H9 (cell line): Measurements from ENCODE around the gene STIL. TPM values are rescaled to one million over a fixed set of nuclear protein-coding genes. Genes with fewer than 3 reads are reported as not detected.

Experiments
- DNase-seq: peaks from one replicate; pipeline ENCODE4 v3.0.0-alpha.2; 2017
- H2AFZ ChIP-seq: one replicate; pipeline ENCODE4 v1.6.1; 2013; ENCODE audit warnings: mild to moderate bottlenecking, low read length, control low read depth, moderate library complexity
- H2AK5ac ChIP-seq: 2 replicates; pipeline ENCODE4 v1.6.1; 2013; ENCODE audit warnings: low read length, control low read depth, mixed read lengths; ENCODE audit not compliant: insufficient read length
- H2BK120ac ChIP-seq: one replicate; pipeline ENCODE4 v1.6.1; 2013; ENCODE audit warnings: low read depth, mild to moderate bottlenecking, low read length, control low read depth, inconsistent platforms; ENCODE audit not compliant: poor library complexity, severe bottlenecking
- H2BK12ac ChIP-seq: 2 replicates; pipeline ENCODE4 v1.6.1; 2013; ENCODE audit warnings: low read length, control low read depth, mixed read lengths, low read depth; ENCODE audit not compliant: insufficient read length
- H2BK15ac ChIP-seq: 2 replicates; pipeline ENCODE4 v1.6.1; 2013; ENCODE audit warnings: low read depth, low read length, control low read depth
- H2BK20ac ChIP-seq: one replicate; pipeline ENCODE4 v1.6.1; 2013; ENCODE audit warnings: low read depth, mild to moderate bottlenecking, low read length, control low read depth, inconsistent platforms; ENCODE audit not compliant: poor library complexity, severe bottlenecking
- H2BK5ac ChIP-seq: 2 replicates; pipeline ENCODE4 v1.6.1; 2013; ENCODE audit warnings: low read length, control low read depth, mixed read lengths; ENCODE audit not compliant: insufficient read length
- H3K14ac ChIP-seq: 2 replicates; pipeline ENCODE4 v1.6.1; 2013; ENCODE audit warnings: low read length, control low read depth; ENCODE audit not compliant: insufficient read depth
- H3K18ac ChIP-seq: 2 replicates; pipeline ENCODE4 v1.6.1; 2013; ENCODE audit warnings: low read depth, mild to moderate bottlenecking, mixed read lengths, low read length, control low read depth; ENCODE audit not compliant: insufficient read length
- H3K23ac ChIP-seq: 2 replicates; pipeline ENCODE4 v1.6.1; 2013; ENCODE audit warnings: low read length, control low read depth, mixed read lengths, low read depth; ENCODE audit not compliant: insufficient read length
- H3K23me2 ChIP-seq: 2 replicates; pipeline ENCODE4 v1.6.1; 2013; ENCODE audit warnings: low read depth, mild to moderate bottlenecking, mixed read lengths, low read length, control low read depth; ENCODE audit not compliant: insufficient read length, poor library complexity, severe bottlenecking
- H3K27ac ChIP-seq: 2 replicates; pipeline ENCODE4 v1.5.1; 2013; ENCODE audit warnings: low read length, control low read depth, mixed read lengths, low read depth; ENCODE audit not compliant: insufficient read length
- H3K27me3 ChIP-seq: 2 replicates; pipeline ENCODE4 v1.6.1; 2013; ENCODE audit warnings: low read length, control low read depth, inconsistent platforms; ENCODE audit not compliant: insufficient read depth
- H3K4ac ChIP-seq: 2 replicates; pipeline ENCODE4 v1.6.1; 2013; ENCODE audit warnings: low read depth, mild to moderate bottlenecking, control low read depth, inconsistent platforms, low read length, moderate library complexity
- H3K4me1 ChIP-seq: 2 replicates; pipeline ENCODE4 v1.6.1; 2013; ENCODE audit warnings: low read length, control low read depth, inconsistent platforms; ENCODE audit not compliant: insufficient read depth
- H3K4me2 ChIP-seq: 2 replicates; pipeline ENCODE4 v1.6.1; 2013; ENCODE audit warnings: low read length, control low read depth, mixed read lengths; ENCODE audit not compliant: insufficient read length, insufficient read depth
- H3K56ac ChIP-seq: 2 replicates; pipeline ENCODE4 v1.6.1; 2013; ENCODE audit warnings: low read depth, mild to moderate bottlenecking, mixed read lengths, low read length, control low read depth; ENCODE audit not compliant: insufficient read length
- H3K79me1 ChIP-seq: 2 replicates; pipeline ENCODE4 v1.6.1; 2013; ENCODE audit warnings: low read depth, mild to moderate bottlenecking, moderate library complexity, low read length, control low read depth, inconsistent platforms; ENCODE audit not compliant: insufficient read depth, poor library complexity, severe bottlenecking
- H3K79me2 ChIP-seq: 2 replicates; pipeline ENCODE4 v1.6.1; 2013; ENCODE audit warnings: low read length, control low read depth, inconsistent platforms; ENCODE audit not compliant: insufficient read depth
- H3K9ac ChIP-seq: 2 replicates; pipeline ENCODE4 v1.6.1; 2013; ENCODE audit warnings: low read length, control low read depth, mixed read lengths; ENCODE audit not compliant: insufficient read length; ENCODE audit errors: extremely low read depth
- H3K9me3 ChIP-seq: one replicate; pipeline ENCODE4 v1.6.1; 2013; ENCODE audit warnings: low read depth, low read length, inconsistent platforms; ENCODE audit not compliant: control insufficient read depth
- H3T11ph ChIP-seq: one replicate; pipeline ENCODE4 v1.6.1; 2013; ENCODE audit warnings: mild to moderate bottlenecking, low read length, control low read depth, inconsistent platforms
- H4K20me1 ChIP-seq: one replicate; pipeline ENCODE4 v1.6.1; 2013; ENCODE audit not compliant: control insufficient read depth, insufficient read length, insufficient read depth
- H4K5ac ChIP-seq: 2 replicates; pipeline ENCODE4 v1.6.1; 2013; ENCODE audit warnings: low read depth, mild to moderate bottlenecking, mixed read lengths, low read length, control low read depth; ENCODE audit not compliant: insufficient read length
- H4K8ac ChIP-seq: replicated peaks from 2 replicates; pipeline ENCODE4 v1.6.1; 2013; ENCODE audit warnings: low read length, control low read depth, mixed read lengths, low read depth; ENCODE audit not compliant: insufficient read length
- H4K91ac ChIP-seq: 2 replicates; pipeline ENCODE4 v1.6.1; 2013; ENCODE audit warnings: low read depth, mild to moderate bottlenecking, moderate library complexity, mixed read lengths, low read length, control low read depth; ENCODE audit not compliant: insufficient read length
- H3K27ac Mint-ChIP-seq, 3 experiments: 2 replicates in 2 of 3; 3 replicates in 1 of 3; pipeline ENCODE4 v1.8.0; 2020 to 2021; ENCODE audit warnings: mixed read lengths in 3 of 3, mild to moderate bottlenecking in 1 of 3, moderate library complexity in 1 of 3
- H3K27me3 Mint-ChIP-seq: 2 replicates; pipeline ENCODE4 v1.8.0; 2021; ENCODE audit warnings: low read depth, mild to moderate bottlenecking, moderate library complexity, mixed read lengths
- H3K36me3 Mint-ChIP-seq, 3 experiments: 2 replicates in 2 of 3; 3 replicates in 1 of 3; pipeline ENCODE4 v1.8.0; 2020 to 2021; ENCODE audit warnings: low read depth in 3 of 3, mixed read lengths in 3 of 3; ENCODE audit not compliant: insufficient read depth in 1 of 3
- H3K4me1 Mint-ChIP-seq, 2 experiments: 2 replicates each; pipeline ENCODE4 v1.8.0; 2020; ENCODE audit warnings: mixed read lengths in 2 of 2
- H3K4me3 Mint-ChIP-seq, 2 experiments: 2 replicates in 1 of 2; 3 replicates in 1 of 2; pipeline ENCODE4 v1.8.0; 2020 to 2021; ENCODE audit warnings: mild to moderate bottlenecking in 2 of 2, mixed read lengths in 2 of 2, moderate library complexity in 1 of 2
- H3K9me3 Mint-ChIP-seq, 2 experiments: 2 replicates in 1 of 2; 3 replicates in 1 of 2; pipeline ENCODE4 v1.8.0; 2020; ENCODE audit warnings: mild to moderate bottlenecking in 2 of 2, mixed read lengths in 2 of 2, moderate library complexity in 1 of 2
- WGBS: extraction: QIAGEN DNeasy Blood & Tissue Kit; methylation state at CpG from one replicate; pipeline ENCODE4 v1.1.7; 2013; ENCODE audit warnings: missing lambda C conversion rate, low lambda C conversion rate, mixed read lengths; ENCODE audit not compliant: insufficient read length; ENCODE audit errors: extremely low coverage; 5-methylcytosine and 5-hydroxymethylcytosine counted together
- total RNA-seq: library from RNA; stranded (reverse); gene quantifications from 2 replicates; pipeline ENCODE4 v1.2.1, GENCODE V29; 2021
- TF ChIP-seq, protein P1 (sequence below): fragments of 200-600 bp; sonication (generic); conservative IDR thresholded peaks from 3 replicates; pipeline ENCODE4 v1.8.0; 2021; ENCODE audit warnings: antibody characterized with exemption, mild to moderate bottlenecking

STIL gene
- total RNA-seq, 1 experiment from 2014 or later: 26.6 TPM

DNA sequence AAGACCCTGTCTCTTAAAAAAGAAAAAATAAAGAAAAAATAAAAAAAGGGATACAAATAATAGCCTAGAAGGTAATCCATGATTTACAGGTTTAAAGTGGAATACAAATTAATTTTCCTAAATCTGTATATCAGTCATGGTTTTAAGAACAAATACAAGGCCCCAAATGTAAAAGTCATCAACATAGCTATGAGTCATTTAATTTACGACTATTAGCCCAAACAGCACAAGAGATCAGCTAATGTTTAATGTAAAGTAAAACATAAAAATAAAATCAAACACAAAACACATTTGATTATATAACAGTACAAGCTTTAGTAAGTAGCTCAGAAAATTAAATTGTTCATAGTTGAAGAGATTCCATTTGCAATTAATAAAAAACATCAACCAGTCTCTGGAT, 61.6 kb downstream of the STIL start:
- Mint-ChIP-seq H3K9me3 (no peaks in the 10 kb centered on the region), H3K4me1 (no peaks in the 10 kb centered on the region), H3K4me3 (no peak overlapping the region), H3K27me3 (no peaks in the 10 kb centered on the region), H3K27ac (no peak overlapping the region), H3K36me3 (peaks cover 0 to 42% (median 7%) of the 10 kb centered on the region in 3 experiments; a peak in 5 of 7 replicates)
- no peak for DNase-seq
- Histone ChIP-seq H3K79me2 (no peaks in the 10 kb centered on the region), H2AFZ (no peak overlapping the region), H4K5ac (no peak overlapping the region), H3K9ac (no peak overlapping the region), H4K20me1 (no peaks in the 10 kb centered on the region), H3T11ph (no peak overlapping the region), H3K23ac (no peak overlapping the region), H3K23me2 (no peaks in the 10 kb centered on the region), H4K91ac (no peak overlapping the region), H3K4me2 (no peak overlapping the region), H2BK120ac (no peak overlapping the region), H3K14ac (no peak overlapping the region), H2BK15ac (no peak overlapping the region), H3K56ac (no peak overlapping the region), H3K27me3 (no peaks in the 10 kb centered on the region), H4K8ac (no peak overlapping the region), H3K79me1 (no peaks in the 10 kb centered on the region), H3K9me3 (no peaks in the 10 kb centered on the region), H2BK12ac (no peak overlapping the region), H3K4me1 (no peaks in the 10 kb centered on the region), H2BK5ac (no peak overlapping the region), H2AK5ac (no peak overlapping the region), H3K27ac (no peak overlapping the region), H2BK20ac (no peak overlapping the region), H3K4ac (no peak overlapping the region), H3K18ac (no peak overlapping the region)
- WGBS: no CpG with 5 or more reads among the region's 1 CpG
- TF ChIP-seq, protein P1, sequence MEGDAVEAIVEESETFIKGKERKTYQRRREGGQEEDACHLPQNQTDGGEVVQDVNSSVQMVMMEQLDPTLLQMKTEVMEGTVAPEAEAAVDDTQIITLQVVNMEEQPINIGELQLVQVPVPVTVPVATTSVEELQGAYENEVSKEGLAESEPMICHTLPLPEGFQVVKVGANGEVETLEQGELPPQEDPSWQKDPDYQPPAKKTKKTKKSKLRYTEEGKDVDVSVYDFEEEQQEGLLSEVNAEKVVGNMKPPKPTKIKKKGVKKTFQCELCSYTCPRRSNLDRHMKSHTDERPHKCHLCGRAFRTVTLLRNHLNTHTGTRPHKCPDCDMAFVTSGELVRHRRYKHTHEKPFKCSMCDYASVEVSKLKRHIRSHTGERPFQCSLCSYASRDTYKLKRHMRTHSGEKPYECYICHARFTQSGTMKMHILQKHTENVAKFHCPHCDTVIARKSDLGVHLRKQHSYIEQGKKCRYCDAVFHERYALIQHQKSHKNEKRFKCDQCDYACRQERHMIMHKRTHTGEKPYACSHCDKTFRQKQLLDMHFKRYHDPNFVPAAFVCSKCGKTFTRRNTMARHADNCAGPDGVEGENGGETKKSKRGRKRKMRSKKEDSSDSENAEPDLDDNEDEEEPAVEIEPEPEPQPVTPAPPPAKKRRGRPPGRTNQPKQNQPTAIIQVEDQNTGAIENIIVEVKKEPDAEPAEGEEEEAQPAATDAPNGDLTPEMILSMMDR: no peak
